Astrocyte of the cerebellum (primary cell): ENCODE measurements around the gene ELMOD3.

ENCODE experiments used
- DNase-seq: peaks from one replicate; pipeline ENCODE4 v3.0.0-alpha.2; 2011; ENCODE audit warnings: low read depth
- H3K4me3 ChIP-seq: 2 replicates; pipeline ENCODE4 v1.5.1; 2011; ENCODE audit warnings: mild to moderate bottlenecking, low read depth, low read length, moderate library complexity
- CTCF ChIP-seq: IDR thresholded peaks from 2 replicates; pipeline ENCODE4 v1.5.1; 2012; ENCODE audit warnings: low read length, low read depth, moderate library complexity, mild to moderate bottlenecking; ENCODE audit errors: missing control alignments
- in situ Hi-C: cut with HindIII; loops from 2 replicates; pipeline ENCODE4 v1.10.0; 2017; ENCODE audit warnings: low sequenced_read_pairs

Gene ELMOD3

GRCh38 chr2:85390941-85391669 lies 36.5 kb downstream of the ELMOD3 start:
- DNase-seq = no peak
- TF ChIP-seq CTCF = peak; percentile 77
- no peak overlapping the region for H3K4me3 ChIP-seq
- in situ Hi-C loops = no loop called here

GRCh38 chr2:85393836-85394235 lies 39.3 kb downstream of the ELMOD3 start:
- H3K4me3 ChIP-seq = no peak overlapping the region
- no peak for TF ChIP-seq CTCF
- DNase-seq = no peak
- in situ Hi-C loops = no loop called here

- no peak overlapping the region for H3K4me3 ChIP-seq
- no peak for TF ChIP-seq CTCF
- no peak for DNase-seq
- in situ Hi-C loops = no loop called here
Observed at GRCh38 chr2:85394261-85394681, 39.7 kb downstream of the ELMOD3 start.

- in situ Hi-C loops = no loop called here
- DNase-seq = no peak
- no peak overlapping the region for H3K4me3 ChIP-seq
- no peak for TF ChIP-seq CTCF
Observed at GRCh38 chr2:85394976-85395375, 40.4 kb downstream of the ELMOD3 start.

GRCh38 chr2:85395912-85396475 lies 41.4 kb downstream of the ELMOD3 start:
- H3K4me3 ChIP-seq = no peak overlapping the region
- no peak for TF ChIP-seq CTCF
- in situ Hi-C loops = no loop called here
- DNase-seq = no peak

- H3K4me3 ChIP-seq = no peak overlapping the region
- in situ Hi-C loops = no loop called here
- TF ChIP-seq CTCF = no peak
Observed at GRCh38 chr2:85396531-85397470, 42.2 kb downstream of the ELMOD3 start.

More at GRCh38 chr2:85396531-85397470, 42.2 kb downstream of the ELMOD3 start:
- no peak for DNase-seq
